Memory B cell (primary cell): Measurements from ENCODE around the gene AIPL1.

Experiments
- ATAC-seq: fragments of 150-1000 bp; cut with Tn5 transposase; 2 replicates; pipeline ENCODE4 v1.10.0; 2021; ENCODE audit warnings: low read depth, mild to moderate bottlenecking, moderate library complexity
- DNase-seq, 2 donors: peaks; one replicate each; pipeline ENCODE4 v3.0.0; 2022; ENCODE audit warnings: low spot score in 2 of 2
- H3K27ac Mint-ChIP-seq: one replicate; pipeline ENCODE4 v1.8.0; 2022; ENCODE audit warnings: mild to moderate bottlenecking, moderate library complexity, mixed read lengths
- H3K27me3 Mint-ChIP-seq: one replicate; pipeline ENCODE4 v1.8.0; 2022; ENCODE audit warnings: mixed read lengths
- H3K36me3 Mint-ChIP-seq: one replicate; pipeline ENCODE4 v1.8.0; 2022; ENCODE audit warnings: mild to moderate bottlenecking, mixed read lengths
- H3K4me1 Mint-ChIP-seq: one replicate; pipeline ENCODE4 v1.8.0; 2022; ENCODE audit warnings: mixed read lengths
- H3K4me3 Mint-ChIP-seq: one replicate; pipeline ENCODE4 v1.8.0; 2022; ENCODE audit warnings: mild to moderate bottlenecking, moderate library complexity, mixed read lengths
- H3K9me3 Mint-ChIP-seq: one replicate; pipeline ENCODE4 v1.8.0; 2022; ENCODE audit warnings: mixed read lengths

AIPL1 gene

DNA sequence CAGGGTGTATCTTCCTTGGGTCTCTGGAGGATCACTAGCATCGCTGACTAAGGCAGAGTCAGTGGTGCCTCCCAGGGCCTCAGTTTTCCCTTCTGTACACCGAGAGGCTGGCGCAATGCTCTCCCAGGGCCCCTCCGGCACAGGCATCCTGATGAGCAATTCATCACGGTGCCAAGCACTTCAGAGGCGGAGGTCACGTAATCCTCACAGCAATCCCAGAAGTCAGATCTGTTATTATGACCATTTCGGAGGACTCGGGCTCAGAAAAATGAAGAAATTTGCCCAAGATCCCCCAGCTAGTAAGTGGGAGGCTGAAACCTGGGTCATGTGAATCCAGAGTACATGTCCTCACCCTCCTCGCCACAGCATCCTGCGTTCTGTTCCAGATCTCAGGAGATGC, 46.5 kb downstream of the AIPL1 start:
- DNase-seq (no peak), ATAC-seq (no peak)
- Mint-ChIP-seq H3K36me3 (no peaks in the 10 kb centered on the region), H3K27ac (no peak overlapping the region), H3K27me3 (peaks cover 2% of the 10 kb centered on the region), H3K9me3 (no peaks in the 10 kb centered on the region), H3K4me3 (no peak overlapping the region), H3K4me1 (no peaks in the 10 kb centered on the region)

DNA sequence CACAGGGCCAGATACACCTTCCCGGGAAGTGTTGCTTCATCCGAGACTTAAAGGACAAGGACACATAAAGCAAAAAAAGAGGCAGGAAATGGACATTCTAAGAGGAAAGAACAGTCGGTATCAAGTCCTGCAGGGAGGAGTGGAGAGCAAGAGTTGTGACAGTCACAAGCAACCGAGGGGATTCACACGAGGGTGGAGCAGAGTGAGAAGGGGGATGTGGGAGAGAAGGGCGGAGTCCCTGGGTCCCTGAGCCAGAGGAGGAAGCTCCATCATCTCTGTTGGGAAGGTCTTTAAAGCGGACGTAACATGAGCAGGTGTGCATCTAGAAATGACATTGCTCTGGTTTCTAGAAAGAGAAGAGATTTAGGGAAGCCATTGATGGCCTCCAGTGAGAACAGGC, 47.1 kb downstream of the AIPL1 start:
- Mint-ChIP-seq H3K36me3 (no peaks in the 10 kb centered on the region), H3K27ac (no peak overlapping the region), H3K27me3 (peaks cover 6% of the 10 kb centered on the region), H3K4me3 (no peak overlapping the region), H3K4me1 (no peaks in the 10 kb centered on the region), H3K9me3 (no peaks in the 10 kb centered on the region)
- ATAC-seq (no peak), DNase-seq (no peak)

DNA sequence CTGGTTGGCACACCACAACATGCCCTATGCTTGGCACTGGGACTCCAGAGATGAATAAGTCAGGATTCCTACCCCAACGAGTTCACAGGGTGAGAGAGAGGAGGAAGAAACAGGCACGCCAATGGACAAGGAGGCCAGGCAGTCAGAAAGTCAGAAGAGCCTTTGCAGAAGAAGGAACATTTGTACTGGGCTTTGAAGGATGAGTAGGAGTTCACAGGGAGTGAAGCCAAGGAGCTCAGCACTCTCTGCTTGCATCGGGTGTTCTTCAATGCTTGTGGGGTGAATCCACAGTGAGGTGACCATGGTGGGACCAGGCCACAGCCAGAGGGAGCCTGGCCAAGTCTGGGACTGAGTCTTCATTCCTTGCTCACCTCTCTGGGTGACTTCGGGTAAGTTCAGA, 47.5 kb downstream of the AIPL1 start:
- ATAC-seq, result no peak
- no peaks in the 10 kb centered on the region for H3K4me1 Mint-ChIP-seq

DNA sequence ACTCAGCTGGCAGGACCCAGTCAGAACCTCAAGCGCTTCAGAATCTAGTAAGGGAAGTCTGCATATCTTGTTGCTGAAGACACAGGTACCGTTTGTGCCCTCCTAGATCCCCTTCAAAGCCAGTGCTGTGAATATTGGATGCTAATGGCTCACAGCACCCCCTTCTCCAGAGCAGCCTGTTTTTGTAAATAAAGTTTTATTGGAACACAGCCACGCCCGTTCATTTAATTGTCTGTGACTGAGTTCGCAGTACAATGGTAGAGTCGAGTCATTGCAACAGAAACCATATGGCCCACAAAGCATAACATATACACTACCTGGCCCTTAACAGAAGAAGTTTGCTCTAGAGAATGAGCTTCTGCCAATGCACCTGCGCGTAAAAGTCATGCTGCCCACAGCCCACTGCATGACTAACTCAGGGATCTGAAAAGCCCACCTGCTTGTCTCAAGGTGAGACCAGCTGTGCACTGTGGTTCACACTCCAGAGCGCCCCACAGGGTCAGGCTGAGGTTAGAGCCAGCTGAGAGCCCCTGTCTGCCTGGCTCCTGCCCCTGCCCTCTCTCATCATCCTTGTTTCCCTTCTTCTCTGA, 48.8 kb downstream of the AIPL1 start:
- peaks cover 8% of the 10 kb centered on the region for H3K27me3 Mint-ChIP-seq
- no peak for ATAC-seq
- DNase-seq, result no peak
- H3K4me3 Mint-ChIP-seq, result no peak overlapping the region
- H3K9me3 Mint-ChIP-seq, result no peaks in the 10 kb centered on the region
- H3K36me3 Mint-ChIP-seq, result no peaks in the 10 kb centered on the region
- H3K27ac Mint-ChIP-seq, result no peak overlapping the region
- H3K4me1 Mint-ChIP-seq, result no peaks in the 10 kb centered on the region

More for the DNA sequence above, 47.5 kb downstream of the AIPL1 start:
- Mint-ChIP-seq H3K27ac (no peak overlapping the region), H3K9me3 (no peaks in the 10 kb centered on the region), H3K36me3 (no peaks in the 10 kb centered on the region), H3K4me3 (no peak overlapping the region), H3K27me3 (peaks cover 6% of the 10 kb centered on the region)
- DNase-seq, result no peak

DNA sequence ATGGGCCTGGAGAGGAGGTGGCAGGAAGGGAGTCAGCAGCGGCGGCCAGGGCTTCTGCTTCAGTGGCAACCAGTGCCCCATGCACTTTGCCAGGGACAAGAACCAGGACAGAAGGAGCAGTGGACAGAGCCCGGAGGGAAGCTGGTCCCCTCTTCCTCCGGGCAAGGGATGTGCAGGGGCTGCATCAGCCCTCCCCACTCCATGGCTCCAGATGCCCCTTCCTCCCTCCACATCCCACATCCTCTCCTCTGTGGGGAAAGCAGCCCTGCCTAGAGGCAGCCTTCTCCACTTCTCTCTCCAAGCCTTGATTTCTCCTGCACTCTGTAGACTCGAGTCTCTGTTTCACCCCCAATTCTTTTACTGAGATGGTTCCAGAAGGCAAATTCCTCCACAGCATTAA, 50.4 kb downstream of the AIPL1 start:
- H3K9me3 Mint-ChIP-seq, result peaks cover 1% of the 10 kb centered on the region
- H3K27me3 Mint-ChIP-seq, result peaks cover 13% of the 10 kb centered on the region
- no peak overlapping the region for H3K27ac Mint-ChIP-seq
- H3K4me3 Mint-ChIP-seq, result no peak overlapping the region
- H3K36me3 Mint-ChIP-seq, result no peaks in the 10 kb centered on the region
- no peaks in the 10 kb centered on the region for H3K4me1 Mint-ChIP-seq
- ATAC-seq (no peak), DNase-seq (no peak)

DNA sequence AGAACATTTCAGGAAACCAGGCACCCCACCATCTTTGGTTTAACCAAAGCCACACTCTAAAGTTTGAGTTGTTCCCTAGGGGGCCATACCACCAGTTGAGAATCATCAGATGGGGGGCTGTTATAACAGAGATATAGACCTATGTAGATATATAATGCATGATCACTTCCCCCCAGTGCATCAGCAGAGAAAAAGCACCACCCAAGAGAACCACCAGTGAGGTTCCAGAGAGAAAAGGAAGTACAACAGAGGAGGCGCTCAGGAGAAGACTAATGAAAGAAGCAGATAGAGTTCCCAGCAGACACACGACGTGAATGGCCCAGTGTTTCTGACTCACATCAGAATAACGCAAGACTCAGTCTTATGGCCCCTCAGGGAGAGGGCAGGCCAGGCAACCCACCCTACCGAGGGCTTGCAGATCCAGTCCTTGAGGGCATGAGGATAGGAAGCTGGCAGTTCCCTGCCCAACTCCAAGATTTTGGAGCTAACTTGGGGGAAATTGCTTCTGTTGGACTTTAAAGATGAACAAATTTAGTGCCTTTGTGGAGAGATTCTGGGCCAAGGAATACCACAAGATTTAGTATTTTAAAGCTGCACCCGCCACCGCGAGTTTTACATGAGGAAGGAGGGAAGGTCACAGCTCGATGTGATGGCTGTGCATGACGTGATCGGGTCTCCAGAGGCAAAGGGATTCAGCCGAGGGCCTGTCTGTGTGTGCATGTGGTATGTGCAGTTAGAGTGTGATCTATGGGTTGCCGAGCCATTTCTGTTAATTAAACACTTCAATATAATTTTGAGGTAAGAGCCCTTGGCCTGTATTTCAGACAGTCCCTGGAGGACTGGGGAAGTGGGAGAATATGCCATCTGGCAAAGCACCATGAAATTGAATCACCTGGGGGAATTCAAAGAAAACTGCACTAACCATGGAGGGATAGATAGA, 53.1 kb downstream of the AIPL1 start:
- Mint-ChIP-seq H3K36me3 (no peaks in the 10 kb centered on the region), H3K4me3 (no peak overlapping the region), H3K9me3 (peaks cover 1% of the 10 kb centered on the region), H3K27ac (no peak overlapping the region), H3K27me3 (peaks cover 18% of the 10 kb centered on the region), H3K4me1 (no peaks in the 10 kb centered on the region)
- no peak for DNase-seq
- ATAC-seq, result no peak

DNA sequence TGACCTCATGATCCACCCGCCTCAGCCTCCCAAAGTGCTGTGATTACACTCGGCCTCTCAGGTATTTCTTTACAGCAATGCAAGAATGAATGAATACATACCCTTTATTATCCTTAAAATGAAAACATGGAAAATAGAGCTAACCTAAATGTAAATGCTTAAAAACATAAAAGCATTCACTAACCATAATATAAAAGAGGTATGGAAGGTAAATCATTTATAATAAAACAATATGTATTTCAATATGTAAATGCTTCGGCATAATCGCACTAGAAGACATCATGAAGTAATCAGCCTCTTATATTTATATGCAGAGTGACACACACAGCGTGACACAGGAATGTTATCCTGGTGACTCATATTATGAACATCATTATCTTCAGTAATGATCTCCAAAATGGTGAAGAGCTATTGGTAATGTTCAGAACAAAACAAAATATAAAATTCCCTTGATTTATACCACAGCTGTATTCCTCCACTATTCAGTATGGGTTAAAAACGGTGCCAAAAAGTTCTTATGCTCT, 53.9 kb downstream of the AIPL1 start:
- no peak overlapping the region for H3K4me3 Mint-ChIP-seq

DNA sequence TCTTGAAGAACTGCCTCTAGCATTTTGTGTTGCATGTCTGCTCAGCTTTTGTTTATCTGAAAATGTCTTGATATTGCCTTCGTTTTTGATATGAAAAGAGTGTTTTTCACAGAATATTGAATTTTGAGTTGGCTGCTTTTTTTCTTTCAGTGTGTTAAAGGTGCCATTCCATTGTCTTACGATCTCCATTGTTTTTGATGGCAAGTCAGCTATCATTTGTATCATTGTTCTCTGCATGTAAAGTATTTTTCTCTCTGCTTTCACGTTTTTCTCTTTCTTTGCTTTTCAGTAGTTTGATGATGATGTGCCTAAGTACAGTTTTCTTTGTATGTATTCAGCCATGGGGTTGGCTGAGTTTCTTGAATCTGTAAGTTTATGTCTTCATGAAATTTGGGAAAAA, 57.0 kb downstream of the AIPL1 start:
- Mint-ChIP-seq H3K4me3 (no peak overlapping the region), H3K27me3 (peaks cover 12% of the 10 kb centered on the region), H3K36me3 (no peaks in the 10 kb centered on the region), H3K27ac (no peak overlapping the region), H3K4me1 (peaks cover 7% of the 10 kb centered on the region), H3K9me3 (peaks cover 1% of the 10 kb centered on the region)
- DNase-seq (no peak), ATAC-seq (no peak)

More for the DNA sequence above, 53.9 kb downstream of the AIPL1 start:
- H3K36me3 Mint-ChIP-seq, result no peaks in the 10 kb centered on the region
- H3K27ac Mint-ChIP-seq, result no peak overlapping the region
- H3K4me1 Mint-ChIP-seq, result no peaks in the 10 kb centered on the region
- H3K27me3 Mint-ChIP-seq, result peaks cover 18% of the 10 kb centered on the region
- ATAC-seq, result no peak
- DNase-seq, result no peak
- H3K9me3 Mint-ChIP-seq, result peaks cover 1% of the 10 kb centered on the region

DNA sequence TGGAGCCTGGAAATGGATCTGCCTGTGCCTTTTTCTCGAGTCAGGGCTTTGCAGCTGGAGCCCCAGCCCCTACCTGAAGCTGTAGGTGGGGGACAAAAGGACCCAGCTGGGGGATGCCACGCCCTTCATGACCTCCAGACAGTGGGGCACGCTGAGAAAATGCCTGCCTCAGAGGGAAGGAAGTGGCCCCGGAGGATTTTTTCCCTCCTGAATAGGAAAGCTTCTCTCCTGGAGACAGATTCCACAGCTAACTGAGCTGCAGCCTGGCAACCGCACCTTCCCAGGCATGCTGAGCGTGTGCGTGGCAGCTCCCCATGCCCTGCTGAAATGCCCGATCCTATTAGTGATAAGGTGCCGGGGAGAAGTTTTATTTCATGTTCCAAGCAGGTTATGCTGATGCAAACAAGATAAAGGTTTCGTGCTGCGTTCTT, 58.0 kb downstream of the AIPL1 start:
- Mint-ChIP-seq H3K4me3 (no peak overlapping the region), H3K36me3 (no peaks in the 10 kb centered on the region), H3K4me1 (peaks cover 7% of the 10 kb centered on the region), H3K27ac (no peak overlapping the region), H3K27me3 (peaks cover 15% of the 10 kb centered on the region), H3K9me3 (peaks cover 4% of the 10 kb centered on the region)
- no peak for DNase-seq
- ATAC-seq, result no peak

DNA sequence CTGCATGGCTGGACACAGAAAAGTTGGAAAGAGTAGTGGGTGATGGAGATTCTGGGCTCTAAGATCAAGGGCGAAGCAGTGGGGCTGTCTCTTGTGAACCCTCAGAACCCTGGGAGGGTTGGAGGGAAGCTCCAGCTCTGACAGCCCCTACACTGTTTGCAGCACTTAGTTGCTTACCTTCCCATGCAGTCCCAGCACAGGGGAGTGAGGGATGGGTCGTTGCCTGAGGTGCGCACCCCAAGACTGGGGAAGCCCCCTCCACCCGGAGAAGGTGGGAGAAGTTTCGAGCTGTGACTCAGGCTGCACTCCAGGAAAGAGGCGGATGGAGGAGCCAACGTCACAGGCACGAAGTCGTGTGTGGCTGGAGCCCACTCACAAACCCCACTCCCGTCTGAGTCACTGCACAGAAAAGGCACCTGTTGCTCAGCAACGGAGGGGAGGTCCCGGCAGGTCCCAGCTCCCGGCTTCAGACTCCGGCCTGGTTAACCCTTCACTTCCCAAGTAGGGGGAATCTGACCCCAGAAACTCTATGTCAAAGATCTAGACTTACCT, 60.1 kb downstream of the AIPL1 start:
- H3K9me3 Mint-ChIP-seq, result peaks cover 4% of the 10 kb centered on the region
- no peak overlapping the region for H3K4me3 Mint-ChIP-seq
- DNase-seq (no peak), ATAC-seq (no peak)
- H3K27ac Mint-ChIP-seq, result no peak overlapping the region
- no peaks in the 10 kb centered on the region for H3K36me3 Mint-ChIP-seq
- H3K4me1 Mint-ChIP-seq, result peaks cover 7% of the 10 kb centered on the region
- peaks cover 12% of the 10 kb centered on the region for H3K27me3 Mint-ChIP-seq

DNA sequence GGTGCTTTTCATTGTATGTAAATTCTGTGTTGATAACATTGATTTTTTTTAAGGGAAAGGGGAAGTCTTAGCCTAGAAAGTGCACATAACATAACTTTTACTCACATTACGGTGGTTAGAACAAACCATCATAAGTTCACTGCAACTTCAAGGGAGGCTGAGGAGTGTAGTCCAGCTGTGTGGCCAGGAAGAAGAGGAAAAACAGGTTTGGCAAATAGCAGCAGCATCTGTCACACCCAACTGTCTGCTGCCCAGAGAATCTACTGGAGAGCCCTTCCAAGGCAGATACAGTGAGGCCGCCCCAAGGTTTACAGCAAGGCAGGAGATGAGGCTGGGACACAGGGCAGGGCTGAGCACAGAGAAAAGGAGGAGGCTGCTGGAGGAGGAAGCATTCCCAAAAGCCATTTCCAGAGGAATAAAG, 60.6 kb downstream of the AIPL1 start:
- Mint-ChIP-seq H3K27ac (peak overlapping the region; percentile 1), H3K27me3 (peaks cover 11% of the 10 kb centered on the region), H3K4me1 (peaks cover 7% of the 10 kb centered on the region), H3K4me3 (no peak overlapping the region), H3K36me3 (no peaks in the 10 kb centered on the region), H3K9me3 (peaks cover 4% of the 10 kb centered on the region)
- peak; percentile 53 for ATAC-seq
- no peak for DNase-seq
